ENCODE data around the gene FAM78B.

FAM78B gene

GRCh38 chr1:166166698-166167571 is at the start of gene FAM78B:
TSS of gene FAM78B (minus strand) at chr1:166167001. CDS start at chr1:166166248, 753 bp downstream.
- DNase-seq, result peak; percentile 85
- in situ Hi-C loops (cut with HindIII; ENCODE audit: low pct_ligation_motif_present, low pct_unique_long_range_greater_than_20kb, low sequenced_read_pairs), result no loop called here

- in situ Hi-C loops (cut with HindIII; ENCODE audit: low pct_ligation_motif_present, low pct_unique_long_range_greater_than_20kb, low sequenced_read_pairs), result no loop called here
Observed at GRCh38 chr1:166202546-166202945, 35.7 kb upstream of the FAM78B start.

GRCh38 chr1:166200743-166201142 is 33.9 kb upstream of the FAM78B start:
- in situ Hi-C loops (cut with HindIII; ENCODE audit: low pct_ligation_motif_present, low pct_unique_long_range_greater_than_20kb, low sequenced_read_pairs), result no loop called here
- DNase-seq, result no peak

More at GRCh38 chr1:166202546-166202945, 35.7 kb upstream of the FAM78B start:
- DNase-seq, result no peak

GRCh38 chr1:166197597-166197996 is 30.8 kb upstream of the FAM78B start:
- DNase-seq, result peak; percentile 29
- in situ Hi-C loops (cut with HindIII; ENCODE audit: low pct_ligation_motif_present, low pct_unique_long_range_greater_than_20kb, low sequenced_read_pairs), result no loop called here

- in situ Hi-C loops (cut with HindIII; ENCODE audit: low pct_ligation_motif_present, low pct_unique_long_range_greater_than_20kb, low sequenced_read_pairs), result no loop called here
- DNase-seq, result peak; percentile 17
Observed at GRCh38 chr1:166197141-166197540, 30.3 kb upstream of the FAM78B start.

- in situ Hi-C loops (cut with HindIII; ENCODE audit: low pct_ligation_motif_present, low pct_unique_long_range_greater_than_20kb, low sequenced_read_pairs), result no loop called here
- peak; percentile 14 for DNase-seq
Observed at GRCh38 chr1:166193057-166193698, 26.4 kb upstream of the FAM78B start.

GRCh38 chr1:166190400-166190799 is 23.6 kb upstream of the FAM78B start:
- no peak for DNase-seq
- in situ Hi-C loops (cut with HindIII; ENCODE audit: low pct_ligation_motif_present, low pct_unique_long_range_greater_than_20kb, low sequenced_read_pairs), result no loop called here

- no peak for DNase-seq
- in situ Hi-C loops (cut with HindIII; ENCODE audit: low pct_ligation_motif_present, low pct_unique_long_range_greater_than_20kb, low sequenced_read_pairs), result no loop called here
Observed at GRCh38 chr1:166189126-166189525, 22.3 kb upstream of the FAM78B start.

GRCh38 chr1:166185526-166185925 is 18.7 kb upstream of the FAM78B start:
- no peak for DNase-seq
- in situ Hi-C loops (cut with HindIII; ENCODE audit: low pct_ligation_motif_present, low pct_unique_long_range_greater_than_20kb, low sequenced_read_pairs), result no loop called here

GRCh38 chr1:166184897-166185296 is 18.1 kb upstream of the FAM78B start:
- in situ Hi-C loops (cut with HindIII; ENCODE audit: low pct_ligation_motif_present, low pct_unique_long_range_greater_than_20kb, low sequenced_read_pairs), result no loop called here
- DNase-seq, result peak; percentile 73

- in situ Hi-C loops (cut with HindIII; ENCODE audit: low pct_ligation_motif_present, low pct_unique_long_range_greater_than_20kb, low sequenced_read_pairs), result no loop called here
- no peak for DNase-seq
Observed at GRCh38 chr1:166184012-166184411, 17.2 kb upstream of the FAM78B start.

- in situ Hi-C loops (cut with HindIII; ENCODE audit: low pct_ligation_motif_present, low pct_unique_long_range_greater_than_20kb, low sequenced_read_pairs), result no loop called here
- no peak for DNase-seq
Observed at GRCh38 chr1:166182281-166182680, 15.5 kb upstream of the FAM78B start.

GRCh38 chr1:166176416-166176815 is 9.6 kb upstream of the FAM78B start:
- DNase-seq, result no peak
- in situ Hi-C loops (cut with HindIII; ENCODE audit: low pct_ligation_motif_present, low pct_unique_long_range_greater_than_20kb, low sequenced_read_pairs), result no loop called here

GRCh38 chr1:166175032-166175431 is 8.2 kb upstream of the FAM78B start:
- in situ Hi-C loops (cut with HindIII; ENCODE audit: low pct_ligation_motif_present, low pct_unique_long_range_greater_than_20kb, low sequenced_read_pairs), result no loop called here
- DNase-seq, result no peak

- DNase-seq, result no peak
- in situ Hi-C loops (cut with HindIII; ENCODE audit: low pct_ligation_motif_present, low pct_unique_long_range_greater_than_20kb, low sequenced_read_pairs), result no loop called here
Observed at GRCh38 chr1:166174108-166174507, 7.3 kb upstream of the FAM78B start.

GRCh38 chr1:166172106-166172505 is 5.3 kb upstream of the FAM78B start:
- no peak for DNase-seq
- in situ Hi-C loops (cut with HindIII; ENCODE audit: low pct_ligation_motif_present, low pct_unique_long_range_greater_than_20kb, low sequenced_read_pairs), result no loop called here

- in situ Hi-C loops (cut with HindIII; ENCODE audit: low pct_ligation_motif_present, low pct_unique_long_range_greater_than_20kb, low sequenced_read_pairs), result no loop called here
- no peak for DNase-seq
Observed at GRCh38 chr1:166170726-166171125, 3.9 kb upstream of the FAM78B start.

GRCh38 chr1:166170075-166170474 is 3.3 kb upstream of the FAM78B start:
- DNase-seq, result no peak
- in situ Hi-C loops (cut with HindIII; ENCODE audit: low pct_ligation_motif_present, low pct_unique_long_range_greater_than_20kb, low sequenced_read_pairs), result no loop called here

- DNase-seq, result no peak
- in situ Hi-C loops (cut with HindIII; ENCODE audit: low pct_ligation_motif_present, low pct_unique_long_range_greater_than_20kb, low sequenced_read_pairs), result no loop called here
Observed at GRCh38 chr1:166169182-166169581, 2.4 kb upstream of the FAM78B start.

GRCh38 chr1:166167572-166167925 is 748 bp upstream of the FAM78B start:
- in situ Hi-C loops (cut with HindIII; ENCODE audit: low pct_ligation_motif_present, low pct_unique_long_range_greater_than_20kb, low sequenced_read_pairs), result no loop called here
- peak; percentile 5 for DNase-seq
